Adrenal gland (tissue), 5 donors: ENCODE results near the gene UBE2L5.

Experiments
- POLR2A ChIP-seq, 2 donors: fragments of 450-650 bp; IDR thresholded peaks; one replicate each; pipeline ENCODE4 v1.6.1; 2017; ENCODE audit warnings: antibody characterized with exemption in 2 of 2, mild to moderate bottlenecking in 2 of 2, moderate library complexity in 1 of 2
- TF ChIP-seq, protein P1 (sequence below), 6 experiments: fragments of 450-650 bp in 4 of 6; fragments of 200-600 bp in 2 of 6; sonication (generic) in 1 of 6; IDR thresholded peaks; 1 replicate in 5 of 6; 2 replicates in 1 of 6; pipeline versions ENCODE4 v1.5.1 to v1.8.0; 2016 to 2021; ENCODE audit warnings: antibody characterized with exemption in 6 of 6, mild to moderate bottlenecking in 2 of 6, moderate library complexity in 1 of 6
- donor health status: DM: no; HTN: no; CAD: no.

DNA sequence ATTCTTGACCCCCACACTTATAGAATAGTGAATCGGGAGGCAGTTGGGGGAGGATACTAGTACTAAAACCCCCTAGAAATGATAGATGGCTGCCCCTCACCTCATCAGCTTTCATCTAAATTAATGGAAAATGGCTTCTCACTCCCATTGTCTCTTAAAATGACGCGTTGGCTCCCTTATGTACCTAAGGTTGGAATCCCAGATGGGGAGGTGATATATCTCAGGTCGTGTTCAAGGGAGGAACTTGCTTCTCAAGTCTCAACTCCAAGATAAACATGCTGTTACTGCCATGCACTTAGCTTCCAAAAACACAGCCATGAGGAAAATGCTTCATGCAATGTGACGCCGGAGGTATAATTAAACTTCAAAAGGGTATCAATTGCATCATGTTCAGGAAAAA, 18.8 kb upstream of the UBE2L5 start:
- TF ChIP-seq, protein P1, sequence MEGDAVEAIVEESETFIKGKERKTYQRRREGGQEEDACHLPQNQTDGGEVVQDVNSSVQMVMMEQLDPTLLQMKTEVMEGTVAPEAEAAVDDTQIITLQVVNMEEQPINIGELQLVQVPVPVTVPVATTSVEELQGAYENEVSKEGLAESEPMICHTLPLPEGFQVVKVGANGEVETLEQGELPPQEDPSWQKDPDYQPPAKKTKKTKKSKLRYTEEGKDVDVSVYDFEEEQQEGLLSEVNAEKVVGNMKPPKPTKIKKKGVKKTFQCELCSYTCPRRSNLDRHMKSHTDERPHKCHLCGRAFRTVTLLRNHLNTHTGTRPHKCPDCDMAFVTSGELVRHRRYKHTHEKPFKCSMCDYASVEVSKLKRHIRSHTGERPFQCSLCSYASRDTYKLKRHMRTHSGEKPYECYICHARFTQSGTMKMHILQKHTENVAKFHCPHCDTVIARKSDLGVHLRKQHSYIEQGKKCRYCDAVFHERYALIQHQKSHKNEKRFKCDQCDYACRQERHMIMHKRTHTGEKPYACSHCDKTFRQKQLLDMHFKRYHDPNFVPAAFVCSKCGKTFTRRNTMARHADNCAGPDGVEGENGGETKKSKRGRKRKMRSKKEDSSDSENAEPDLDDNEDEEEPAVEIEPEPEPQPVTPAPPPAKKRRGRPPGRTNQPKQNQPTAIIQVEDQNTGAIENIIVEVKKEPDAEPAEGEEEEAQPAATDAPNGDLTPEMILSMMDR (IDR thresholded peaks at IDR 0.05) = no peak
- no peak for TF ChIP-seq POLR2A (IDR thresholded peaks at IDR 0.05)
